ENCODE measurements around the gene TBC1D17.

Gene TBC1D17

GRCh38 chr19:49927526-49928264 lies 50.2 kb downstream of the TBC1D17 start:
- Histone ChIP-seq H3K36me3 (ENCODE audit: insufficient read depth) (peaks cover 18% of the 10 kb centered on the region; the same call in 1 of the 2 replicates), H3K4me1 (ENCODE audit: low read depth, poor library complexity, severe bottlenecking) (peaks cover 57% of the 10 kb centered on the region), H3K27me3 (ENCODE audit: insufficient read depth, low read depth) (no peaks in the 10 kb centered on the region), H3K27ac (peak overlapping the region; percentile 98; the same call in 1 of the 2 replicates), H3K9ac (no peak overlapping the region; the same call in 1 of the 2 replicates), H4K20me1 (ENCODE audit: insufficient read depth) (peaks cover 3% of the 10 kb centered on the region; the same call in 1 of the 2 replicates), H2AFZ (ENCODE audit: low read depth) (no peak overlapping the region), H3K4me3 (IDR thresholded peaks at IDR 0.05; ENCODE audit: insufficient read depth, low read depth, low read length) (no peak overlapping the region), H3K4me2 (peak overlapping the region; percentile 53), H3K79me2 (ENCODE audit: insufficient read depth, low read depth) (peaks cover 89% of the 10 kb centered on the region)
- no peak for TF ChIP-seq CTCF (conservative IDR thresholded peaks at IDR 0.05; ENCODE audit: low read depth, low read length)

- Histone ChIP-seq H4K20me1 (ENCODE audit: insufficient read depth) (peaks cover 3% of the 10 kb centered on the region; the same call in 1 of the 2 replicates), H3K4me1 (ENCODE audit: low read depth, poor library complexity, severe bottlenecking) (peaks cover 42% of the 10 kb centered on the region), H3K79me2 (ENCODE audit: insufficient read depth, low read depth) (peaks cover 74% of the 10 kb centered on the region), H2AFZ (ENCODE audit: low read depth) (peak within 1 kb of the TSS; percentile 43; the same call in 1 of the 2 replicates), H3K4me3 (IDR thresholded peaks at IDR 0.05; ENCODE audit: insufficient read depth, low read depth, low read length) (peak within 1 kb of the TSS; percentile 31), H3K4me2 (peak within 1 kb of the TSS; percentile 53), H3K36me3 (ENCODE audit: insufficient read depth) (peaks cover 12% of the 10 kb centered on the region; the same call in 1 of the 2 replicates), H3K27me3 (ENCODE audit: insufficient read depth, low read depth) (no peaks in the 10 kb centered on the region), H3K9ac (peak within 1 kb of the TSS; percentile 99), H3K27ac (peak within 1 kb of the TSS; percentile 98)
- TF ChIP-seq CTCF (conservative IDR thresholded peaks at IDR 0.05; ENCODE audit: low read depth, low read length), result no peak
Measured at GRCh38 chr19:49929121-49929610, 51.7 kb downstream of the TBC1D17 start, which contains the start of the genes ATF5 and NUP62. Gene ATF5, plus strand, starts transcription at chr19:49929205. Its CDS starts 1,646 bp downstream, at chr19:49930851. Gene NUP62, minus strand, starts transcription at chr19:49929504. Its CDS starts 19,697 bp downstream, at chr19:49909807.

GRCh38 chr19:49929611-49930482 lies 52.3 kb downstream of the TBC1D17 start:
- peaks cover 12% of the 10 kb centered on the region; the same call in 1 of the 2 replicates for H3K36me3 ChIP-seq (ENCODE audit: insufficient read depth)
- H3K27me3 ChIP-seq (ENCODE audit: insufficient read depth, low read depth), result no peaks in the 10 kb centered on the region
- H2AFZ ChIP-seq (ENCODE audit: low read depth), result peak overlapping the region; percentile 43; the same call in 1 of the 2 replicates
- H3K4me2 ChIP-seq, result peak overlapping the region; percentile 53
- H3K79me2 ChIP-seq (ENCODE audit: insufficient read depth, low read depth), result peaks cover 67% of the 10 kb centered on the region
- H4K20me1 ChIP-seq (ENCODE audit: insufficient read depth), result peaks cover 3% of the 10 kb centered on the region; the same call in 1 of the 2 replicates
- no peak overlapping the region for H3K4me3 ChIP-seq (IDR thresholded peaks at IDR 0.05; ENCODE audit: insufficient read depth, low read depth, low read length)
- peak overlapping the region; percentile 99 for H3K9ac ChIP-seq
- 0 out of 2 replicates have a peak, but pooled peaks have one; percentile 13 for TF ChIP-seq CTCF (conservative IDR thresholded peaks at IDR 0.05; ENCODE audit: low read depth, low read length)
- peak overlapping the region; percentile 98 for H3K27ac ChIP-seq
- H3K4me1 ChIP-seq (ENCODE audit: low read depth, poor library complexity, severe bottlenecking), result peaks cover 35% of the 10 kb centered on the region

- no peaks in the 10 kb centered on the region for H3K27me3 ChIP-seq (ENCODE audit: insufficient read depth, low read depth)
- H2AFZ ChIP-seq (ENCODE audit: low read depth), result no peak overlapping the region
- H3K36me3 ChIP-seq (ENCODE audit: insufficient read depth), result peaks cover 12% of the 10 kb centered on the region; the same call in 1 of the 2 replicates
- H3K4me3 ChIP-seq (IDR thresholded peaks at IDR 0.05; ENCODE audit: insufficient read depth, low read depth, low read length), result no peak overlapping the region
- no peak for TF ChIP-seq CTCF (conservative IDR thresholded peaks at IDR 0.05; ENCODE audit: low read depth, low read length)
- H4K20me1 ChIP-seq (ENCODE audit: insufficient read depth), result peaks cover 3% of the 10 kb centered on the region; the same call in 1 of the 2 replicates
- H3K4me1 ChIP-seq (ENCODE audit: low read depth, poor library complexity, severe bottlenecking), result peaks cover 28% of the 10 kb centered on the region
- no peak overlapping the region for H3K9ac ChIP-seq
- H3K4me2 ChIP-seq, result peak overlapping the region; percentile 44
- H3K27ac ChIP-seq, result no peak overlapping the region
- peaks cover 60% of the 10 kb centered on the region for H3K79me2 ChIP-seq (ENCODE audit: insufficient read depth, low read depth)
Measured at GRCh38 chr19:49930483-49931011, 53.0 kb downstream of the TBC1D17 start.
